ENCODE results near the gene DPYSL4. TPM values are rescaled to one million over a fixed set of nuclear protein-coding genes. Genes with fewer than 3 reads are reported as not detected.
A peak's percentile ranks its signal among the peaks of the same experiment; 100 is the strongest.

Gene DPYSL4
- total RNA-seq, 6 donors from 2014 or later = 0.11 to 2.2 (median 0.79) TPM; not detected in 1

DNA sequence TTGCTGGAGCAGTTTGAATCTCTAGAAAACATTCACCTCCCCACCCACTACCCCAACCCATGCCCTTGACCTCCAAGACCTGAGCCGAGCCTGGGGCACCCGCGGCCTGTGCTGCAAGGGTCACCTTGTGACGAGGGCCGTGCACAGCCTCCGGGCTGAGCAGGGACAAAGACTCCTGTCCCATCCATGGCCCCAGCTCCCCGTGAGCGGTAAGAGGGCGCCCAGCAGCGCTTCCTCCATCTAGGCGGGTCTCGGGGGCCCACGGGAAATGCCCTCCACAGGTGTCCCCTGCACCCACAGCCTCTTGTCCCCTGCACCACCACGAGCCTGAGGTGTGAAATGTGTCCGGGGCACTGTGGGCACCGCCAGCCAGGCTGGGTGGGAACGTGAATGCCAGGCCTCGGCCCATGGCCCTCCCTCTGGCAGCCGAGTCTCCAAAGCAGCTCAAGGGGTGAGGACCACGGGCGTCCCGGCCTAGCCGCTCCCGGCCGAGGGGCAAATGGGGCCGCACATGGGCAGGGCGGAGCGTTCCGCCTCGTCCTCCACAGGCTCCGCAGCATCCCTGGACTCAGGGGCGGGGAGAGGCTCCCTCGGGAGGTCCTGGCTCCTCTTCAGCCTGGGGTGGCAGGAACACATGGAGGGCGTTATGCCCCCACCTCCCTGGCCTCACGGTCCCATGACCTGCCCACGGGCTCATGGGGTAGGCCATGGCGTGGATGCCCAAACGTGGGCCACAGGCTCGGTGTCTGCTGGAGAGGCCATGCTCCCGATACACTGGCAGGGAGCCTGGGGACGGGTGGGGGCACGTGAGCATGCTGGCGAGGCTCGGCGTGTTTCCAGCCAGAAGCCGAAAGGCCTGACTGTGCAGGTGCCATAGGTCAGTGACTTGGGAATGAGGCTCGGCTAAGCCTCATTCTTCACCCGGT is 21.1 kb downstream of the DPYSL4 start:
- no peak for ATAC-seq (ENCODE audit: low FRiP score in 2 of 2)
- WGBS, 2 donors = 86 to 90% methylated on average over 19 to 43 of the region's 48 CpGs

DNA sequence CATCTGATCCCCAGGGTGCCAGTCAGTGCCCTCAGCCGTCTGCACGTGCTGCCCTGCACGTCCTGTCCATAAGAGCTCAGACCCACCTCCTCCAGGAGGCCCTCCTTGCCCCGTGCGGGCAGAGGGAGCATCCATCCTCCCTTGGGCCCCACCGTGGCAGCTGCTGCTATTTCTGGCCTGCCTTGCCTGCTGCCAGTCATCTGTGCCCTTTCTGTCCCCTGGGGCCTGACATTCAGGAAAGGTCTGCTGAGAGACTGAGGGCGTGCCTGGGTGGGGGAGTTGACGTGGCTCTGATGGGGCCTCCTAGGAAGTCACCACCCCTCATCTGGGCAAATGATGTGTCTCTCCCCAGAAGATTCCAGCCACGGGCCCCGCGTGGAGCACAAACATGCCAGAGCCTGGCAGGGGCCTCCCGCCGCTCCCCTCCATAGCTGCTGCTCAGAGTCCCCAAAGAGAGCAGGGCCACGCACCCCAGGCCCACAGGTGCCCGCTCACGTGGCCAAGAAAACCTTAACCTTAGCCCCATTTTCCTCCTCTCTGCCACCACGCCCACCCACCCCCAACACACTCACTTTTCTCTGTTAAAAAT is 21.8 kb downstream of the DPYSL4 start:
- no peaks in the 10 kb centered on the region for H3K27me3 ChIP-seq
- peaks cover 0 to 3% (median 0%) of the 10 kb centered on the region in 4 donors for H3K9me3 ChIP-seq
- no peaks in the 10 kb centered on the region for H3K4me1 ChIP-seq
- no peak overlapping the region for H3K4me3 ChIP-seq
- no peak for TF ChIP-seq EP300 (IDR thresholded peaks at IDR 0.05)
- TF ChIP-seq POLR2A (IDR thresholded peaks at IDR 0.05) = no peak
- TF ChIP-seq POLR2AphosphoS5 (IDR thresholded peaks at IDR 0.05) = no peak
- TF ChIP-seq, protein P1, sequence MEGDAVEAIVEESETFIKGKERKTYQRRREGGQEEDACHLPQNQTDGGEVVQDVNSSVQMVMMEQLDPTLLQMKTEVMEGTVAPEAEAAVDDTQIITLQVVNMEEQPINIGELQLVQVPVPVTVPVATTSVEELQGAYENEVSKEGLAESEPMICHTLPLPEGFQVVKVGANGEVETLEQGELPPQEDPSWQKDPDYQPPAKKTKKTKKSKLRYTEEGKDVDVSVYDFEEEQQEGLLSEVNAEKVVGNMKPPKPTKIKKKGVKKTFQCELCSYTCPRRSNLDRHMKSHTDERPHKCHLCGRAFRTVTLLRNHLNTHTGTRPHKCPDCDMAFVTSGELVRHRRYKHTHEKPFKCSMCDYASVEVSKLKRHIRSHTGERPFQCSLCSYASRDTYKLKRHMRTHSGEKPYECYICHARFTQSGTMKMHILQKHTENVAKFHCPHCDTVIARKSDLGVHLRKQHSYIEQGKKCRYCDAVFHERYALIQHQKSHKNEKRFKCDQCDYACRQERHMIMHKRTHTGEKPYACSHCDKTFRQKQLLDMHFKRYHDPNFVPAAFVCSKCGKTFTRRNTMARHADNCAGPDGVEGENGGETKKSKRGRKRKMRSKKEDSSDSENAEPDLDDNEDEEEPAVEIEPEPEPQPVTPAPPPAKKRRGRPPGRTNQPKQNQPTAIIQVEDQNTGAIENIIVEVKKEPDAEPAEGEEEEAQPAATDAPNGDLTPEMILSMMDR (IDR thresholded peaks at IDR 0.05) = no peak
- 87 to 91% methylated on average over 12 to 16 of the region's 17 CpGs for WGBS, 2 donors
- peaks cover 0 to 10% (median 2%) of the 10 kb centered on the region in 4 donors for H3K36me3 ChIP-seq
- no peak overlapping the region for H3K27ac ChIP-seq
- DNase-seq = peak in 1 of 2 donors; percentile 56
- no peak for ATAC-seq (ENCODE audit: low FRiP score in 2 of 2)

More for the DNA sequence above, 21.1 kb downstream of the DPYSL4 start:
- Histone ChIP-seq H3K4me3 (no peak overlapping the region), H3K4me1 (no peaks in the 10 kb centered on the region), H3K27me3 (no peaks in the 10 kb centered on the region), H3K27ac (no peak overlapping the region), H3K9me3 (peaks cover 0 to under 1% (median 0%) of the 10 kb centered on the region in 4 donors), H3K36me3 (peaks cover 0 to 10% (median 2%) of the 10 kb centered on the region in 4 donors)
- DNase-seq = peak in 1 of 2 donors; percentile 77
- TF ChIP-seq POLR2A (IDR thresholded peaks at IDR 0.05) (no peak), EP300 (IDR thresholded peaks at IDR 0.05) (no peak), POLR2AphosphoS5 (IDR thresholded peaks at IDR 0.05) (no peak)
- TF ChIP-seq, protein P1 (IDR thresholded peaks at IDR 0.05) = no peak

DNA sequence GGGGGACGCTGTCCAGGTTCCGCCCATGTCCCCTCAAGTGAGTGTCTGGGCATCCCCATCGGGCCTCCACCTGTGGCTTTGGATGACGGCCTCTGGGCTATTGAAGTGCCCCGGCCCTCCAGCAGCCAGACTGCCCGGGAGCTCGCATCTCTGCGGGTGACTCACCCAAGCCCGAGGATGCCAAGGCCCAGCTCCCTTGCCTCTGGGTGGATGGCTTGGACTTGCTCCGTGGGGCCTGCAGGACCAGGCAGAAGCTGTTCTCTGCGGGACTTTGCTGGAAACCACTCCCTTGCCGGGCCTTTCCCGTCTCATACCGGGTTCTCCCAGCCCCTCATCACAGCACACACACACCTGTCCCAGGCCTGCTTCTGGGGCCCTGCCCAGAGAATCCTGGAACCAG is 22.4 kb downstream of the DPYSL4 start:
- no peak for TF ChIP-seq POLR2A (IDR thresholded peaks at IDR 0.05)
- no peak for TF ChIP-seq POLR2AphosphoS5 (IDR thresholded peaks at IDR 0.05)
- TF ChIP-seq EP300 (IDR thresholded peaks at IDR 0.05) = no peak
- TF ChIP-seq, protein P1 (IDR thresholded peaks at IDR 0.05) = no peak
- H3K9me3 ChIP-seq = peaks cover 0 to 3% (median 0%) of the 10 kb centered on the region in 4 donors
- 93 to 100% methylated on average over 2 to 14 of the region's 14 CpGs for WGBS, 2 donors
- no peak for ATAC-seq (ENCODE audit: low FRiP score in 2 of 2)
- H3K27me3 ChIP-seq = no peaks in the 10 kb centered on the region
- no peak overlapping the region for H3K4me3 ChIP-seq
- peak in 1 of 2 donors; percentile 57 for DNase-seq
- H3K36me3 ChIP-seq = peaks cover 0 to 10% (median 2%) of the 10 kb centered on the region in 4 donors
- no peak overlapping the region for H3K27ac ChIP-seq
- H3K4me1 ChIP-seq = no peaks in the 10 kb centered on the region

DNA sequence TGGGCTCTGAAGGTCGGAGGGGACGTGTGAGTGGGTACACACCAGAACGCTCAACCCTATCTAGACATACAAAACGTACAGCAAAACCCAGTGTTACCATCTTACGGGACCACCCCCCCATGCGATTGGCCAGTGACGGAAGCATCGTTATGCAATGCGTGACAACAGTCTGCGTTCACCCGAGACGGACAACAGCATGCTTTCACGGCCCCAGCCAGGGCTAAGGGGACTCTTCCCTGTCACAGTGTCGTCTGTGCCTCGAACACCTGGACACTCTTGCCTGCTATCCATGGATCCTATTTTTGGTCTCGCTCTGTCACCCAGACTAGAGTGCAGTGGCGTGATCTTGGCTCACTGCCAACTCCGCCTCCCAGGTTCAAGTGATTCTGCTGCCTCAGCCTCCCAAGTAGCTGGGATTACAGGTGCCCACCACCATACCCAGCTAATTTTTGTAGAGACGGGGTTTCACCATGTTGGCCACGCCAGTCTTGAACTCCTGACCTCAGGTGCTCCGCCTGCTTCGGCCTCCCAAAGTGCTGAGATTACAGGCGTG is 23.3 kb downstream of the DPYSL4 start:
- Histone ChIP-seq H3K27ac (no peak overlapping the region), H3K9me3 (peaks cover 0 to 3% (median 1%) of the 10 kb centered on the region in 4 donors), H3K27me3 (no peaks in the 10 kb centered on the region), H3K36me3 (peaks cover 0 to 10% (median 2%) of the 10 kb centered on the region in 4 donors), H3K4me1 (no peaks in the 10 kb centered on the region), H3K4me3 (no peak overlapping the region)
- TF ChIP-seq EP300 (IDR thresholded peaks at IDR 0.05) (no peak), POLR2AphosphoS5 (IDR thresholded peaks at IDR 0.05) (no peak), POLR2A (IDR thresholded peaks at IDR 0.05) (no peak)
- TF ChIP-seq, protein P1 (IDR thresholded peaks at IDR 0.05) = no peak
- ATAC-seq (ENCODE audit: low FRiP score in 2 of 2) (no peak), DNase-seq (no peak)
- WGBS, 2 donors = 92 to 93% methylated on average over 17 to 23 of the region's 23 CpGs

All from upper lobe of left lung (tissue), 6 donors.